SU-DHL-6 (cell line): ENCODE data around the gene SLC25A28.

Experiments used
- CTCF ChIP-seq: fragments of 200-600 bp; sonication (generic); IDR thresholded peaks from one replicate; pipeline ENCODE4 v1.5.1; 2017; ENCODE audit warnings: antibody characterized with exemption, mild to moderate bottlenecking, low read length, moderate library complexity; ENCODE audit not compliant: insufficient read depth, poor library complexity, severe bottlenecking
- EZH2phosphoT487 ChIP-seq: fragments of 200-600 bp; sonication (generic), shearing (Covaris generic); conservative IDR thresholded peaks from 2 replicates; pipeline ENCODE4 v1.6.1; 2018; ENCODE audit warnings: mild to moderate bottlenecking, antibody characterized with exemption, low read length, moderate library complexity, mixed read lengths

DNA sequence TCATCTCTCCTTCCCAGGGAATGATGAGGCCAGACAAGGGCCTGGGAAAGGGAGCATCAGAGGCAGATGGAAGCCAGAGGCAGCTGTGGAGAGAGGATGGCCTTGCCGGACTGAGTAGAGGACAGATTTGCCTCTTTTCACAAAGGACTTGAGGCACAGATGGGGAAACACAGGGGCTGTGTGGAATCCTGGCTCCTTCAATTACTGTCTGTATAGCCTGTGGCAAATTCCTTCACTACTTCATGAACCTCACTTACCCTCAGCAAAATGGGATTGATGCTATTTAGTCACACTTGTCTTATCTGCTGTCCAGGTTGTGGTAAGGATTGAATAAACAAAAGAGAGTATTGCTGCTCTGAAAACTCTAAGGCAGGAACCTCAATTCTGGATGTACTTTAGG lies 40.3 kb downstream of the SLC25A28 start:
- TF ChIP-seq CTCF (no peak), EZH2phosphoT487 (no peak)
